ENCODE results near the gene ESRRA. TPM values are rescaled to one million over a fixed set of nuclear protein-coding genes. Genes with fewer than 3 reads are reported as not detected.
A peak's percentile ranks its signal among the peaks of the same experiment; 100 is the strongest.

ESRRA gene
- total and polyA plus RNA-seq, 2 of the 4 experiments (the other 2 are of a cell fraction): 10.2 to 15.0 TPM

GRCh38 chr11:64259533-64260067 is 45.7 kb upstream of the ESRRA start:
- H3K27ac ChIP-seq (ENCODE audit: insufficient read depth, low read length): no peak overlapping the region
- peaks cover 7 to 50% of the 10 kb centered on the region in 2 experiments; a peak in 2 of 4 replicates for H3K79me1 ChIP-seq (ENCODE audit: low read depth in 1 of 2, low read length in 2 of 2)
- CTCF ChIA-PET: no interaction called here
- H3K56ac ChIP-seq (ENCODE audit: extremely low read depth, insufficient read depth, low read length): no peak overlapping the region
- peak overlapping the region; percentile 65 for H2AK9ac ChIP-seq (replicated peaks; ENCODE audit: low read depth, low read length, poor library complexity)
- no peak overlapping the region for H2BK120ac ChIP-seq (ENCODE audit: low read depth, low read length)
- no peaks in the 10 kb centered on the region for H3K27me3 ChIP-seq (ENCODE audit: control insufficient read depth, insufficient read depth, low read length)
- no peak overlapping the region for H3K18ac ChIP-seq (ENCODE audit: low read depth, low read length)
- no peak overlapping the region for H3K9ac ChIP-seq (ENCODE audit: low read depth, low read length)
- DNase-seq (no peak), ATAC-seq (ENCODE audit: low read depth) (no peak)
- no peak overlapping the region for H2AFZ ChIP-seq (replicated peaks; ENCODE audit: low read length, poor library complexity)
- peaks cover 9% of the 10 kb centered on the region for H3K4me1 ChIP-seq (ENCODE audit: control insufficient read depth, insufficient read depth, low read length)
- 100% methylated on average over 1 of the region's 4 CpGs; no CpG with 5 or more reads in 1 of the 2 experiments for WGBS, 2 experiments (ENCODE audit: extremely low coverage in 2 of 2, insufficient read length in 1 of 2)
- H3K9me3 ChIP-seq (ENCODE audit: control insufficient read depth, insufficient read depth, low read length): no peaks in the 10 kb centered on the region
- no peak overlapping the region for H3K4me2 ChIP-seq (ENCODE audit: low read depth, low read length)
- H3K9me1 ChIP-seq (ENCODE audit: insufficient read depth, low read length): 0 out of 2 replicates have a peak, but pooled peaks cover 5% of the 10 kb centered on the region
- no peaks in the 10 kb centered on the region for H4K20me1 ChIP-seq (ENCODE audit: insufficient read depth, low read length)
- no peak overlapping the region for H2AK5ac ChIP-seq (ENCODE audit: low read depth, low read length)
- POLR2A ChIA-PET (ENCODE audit: unreplicated experiment): no interaction called here
- no peak overlapping the region for H3K4ac ChIP-seq (ENCODE audit: low read depth, low read length)
- no peak overlapping the region for H4K5ac ChIP-seq (ENCODE audit: low read depth, low read length)
- in situ Hi-C loops (cut with MboI; ENCODE audit: low sequenced_read_pairs) (no loop called here), intact Hi-C loops (cut with micrococcal nuclease) (no loop called here), dilution Hi-C loops (cut with HindIII; ENCODE audit: low sequenced_read_pairs, unreplicated experiment) (no loop called here)
- H3K14ac ChIP-seq (replicated peaks; ENCODE audit: low read depth, low read length): no peak overlapping the region
- no peak overlapping the region for H3K23ac ChIP-seq (ENCODE audit: low read depth, low read length)
- H3K36me3 ChIP-seq (ENCODE audit: control insufficient read depth, insufficient read depth, low read length): peaks cover 67% of the 10 kb centered on the region
- no peak overlapping the region for H4K8ac ChIP-seq (ENCODE audit: low read depth in 2 of 2, low read length in 2 of 2)
- no peak overlapping the region for H4K91ac ChIP-seq (ENCODE audit: insufficient read depth, low read depth, low read length)
- no peak overlapping the region for H3K4me3 ChIP-seq (ENCODE audit: insufficient read depth, low read depth, low read length)
- TF ChIP-seq CTCF (conservative IDR thresholded peaks at IDR 0.05; ENCODE audit: low read depth, low read length) (no peak), CHD1 (IDR thresholded peaks at IDR 0.05; ENCODE audit: low read depth, low read length) (no peak), NFE2L2 (IDR thresholded peaks at IDR 0.05; ENCODE audit: low read depth, low read length) (no peak), CEBPB (IDR thresholded peaks at IDR 0.05; ENCODE audit: low read depth, low read length) (no peak), MAFK (IDR thresholded peaks at IDR 0.05; ENCODE audit: low read depth, low read length) (no peak), MXI1 (IDR thresholded peaks at IDR 0.05; ENCODE audit: borderline replicate concordance, low read depth, low read length) (no peak), ELK1 (IDR thresholded peaks at IDR 0.05; ENCODE audit: borderline replicate concordance, low read depth, low read length) (no peak), RCOR1 (IDR thresholded peaks at IDR 0.05; ENCODE audit: insufficient replicate concordance, low read length) (no peak), USF2 (IDR thresholded peaks at IDR 0.05; ENCODE audit: low read depth, low read length) (no peak), FOS (IDR thresholded peaks at IDR 0.05; ENCODE audit: low read depth, low read length) (no peak)
- no TSS peak for BruUV-seq (replicated peaks)
- H2BK15ac ChIP-seq (ENCODE audit: low read depth, low read length): no peak overlapping the region
- H2BK20ac ChIP-seq (ENCODE audit: low read depth, low read length): no peak overlapping the region
- no peak overlapping the region for H2BK5ac ChIP-seq (ENCODE audit: low read depth, low read length, poor library complexity, severe bottlenecking)

Measured in IMR-90 (cell line).